ENCODE data around the gene C11orf42.

DNA sequence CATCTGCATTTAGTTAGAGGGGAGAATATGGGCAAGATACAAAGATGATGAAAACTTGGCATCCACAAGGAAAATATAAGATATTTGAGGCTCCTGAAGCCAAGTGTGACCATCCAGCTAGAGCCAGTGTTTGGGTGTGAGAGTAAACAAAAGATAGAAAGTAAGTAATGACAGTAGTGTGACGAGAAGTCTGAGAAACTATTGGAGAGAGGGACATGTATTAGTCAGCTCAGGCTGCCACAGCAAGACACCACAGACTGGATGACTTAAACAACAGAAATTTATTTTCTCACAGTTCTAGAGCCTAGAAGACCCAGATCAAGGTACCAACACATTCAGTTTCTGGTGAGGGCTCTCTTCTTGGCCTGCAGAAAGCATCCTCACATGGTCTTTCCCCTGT, 47.8 kb downstream of the C11orf42 start:
- TF ChIP-seq, protein P1, sequence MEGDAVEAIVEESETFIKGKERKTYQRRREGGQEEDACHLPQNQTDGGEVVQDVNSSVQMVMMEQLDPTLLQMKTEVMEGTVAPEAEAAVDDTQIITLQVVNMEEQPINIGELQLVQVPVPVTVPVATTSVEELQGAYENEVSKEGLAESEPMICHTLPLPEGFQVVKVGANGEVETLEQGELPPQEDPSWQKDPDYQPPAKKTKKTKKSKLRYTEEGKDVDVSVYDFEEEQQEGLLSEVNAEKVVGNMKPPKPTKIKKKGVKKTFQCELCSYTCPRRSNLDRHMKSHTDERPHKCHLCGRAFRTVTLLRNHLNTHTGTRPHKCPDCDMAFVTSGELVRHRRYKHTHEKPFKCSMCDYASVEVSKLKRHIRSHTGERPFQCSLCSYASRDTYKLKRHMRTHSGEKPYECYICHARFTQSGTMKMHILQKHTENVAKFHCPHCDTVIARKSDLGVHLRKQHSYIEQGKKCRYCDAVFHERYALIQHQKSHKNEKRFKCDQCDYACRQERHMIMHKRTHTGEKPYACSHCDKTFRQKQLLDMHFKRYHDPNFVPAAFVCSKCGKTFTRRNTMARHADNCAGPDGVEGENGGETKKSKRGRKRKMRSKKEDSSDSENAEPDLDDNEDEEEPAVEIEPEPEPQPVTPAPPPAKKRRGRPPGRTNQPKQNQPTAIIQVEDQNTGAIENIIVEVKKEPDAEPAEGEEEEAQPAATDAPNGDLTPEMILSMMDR (IDR thresholded peaks at IDR 0.05), result no peak
- TF ChIP-seq POLR2A (IDR thresholded peaks at IDR 0.05), result no peak
- no peak for TF ChIP-seq EP300 (IDR thresholded peaks at IDR 0.05)

Measured in ovary (tissue), 3 donors.